HepG2 (cell line): ENCODE data around the gene GAL3ST2. TPM values are rescaled to one million over a fixed set of nuclear protein-coding genes. Genes with fewer than 3 reads are reported as not detected.

Experiments
- E2F1 ChIP-seq: sonication (generic); formaldehyde crosslinking; IDR thresholded peaks from 2 replicates; pipeline ENCODE4 v1.5.0; 2020; ENCODE audit warnings: missing genetic modification reagents
- ESRRA ChIP-seq: sonication (generic); formaldehyde crosslinking; IDR thresholded peaks from 2 replicates; pipeline ENCODE4 v1.5.1; 2020; ENCODE audit warnings: mild to moderate bottlenecking, low read depth, missing genetic modification reagents
- GATAD1 ChIP-seq: IDR thresholded peaks from 2 replicates; pipeline ENCODE4 v1.6.1; 2016; ENCODE audit warnings: missing genetic modification reagents, missing compliant biosample characterization
- HNRNPUL1 ChIP-seq: fragments of 200-400 bp; formaldehyde crosslinking; IDR thresholded peaks from 2 replicates; pipeline ENCODE4 v1.6.1; 2017; ENCODE audit warnings: low read depth, mild to moderate bottlenecking, low read length, moderate library complexity
- KDM6A ChIP-seq: IDR thresholded peaks from 2 replicates; pipeline ENCODE4 v1.6.1; 2016; ENCODE audit warnings: low read depth
- RELA ChIP-seq: sonication (generic); formaldehyde crosslinking; IDR thresholded peaks from 2 replicates; pipeline ENCODE4 v1.4.0; 2020; ENCODE audit warnings: missing genetic modification reagents
- SMARCC2 ChIP-seq: fragments of 450-650 bp; IDR thresholded peaks from 2 replicates; pipeline ENCODE4 v1.6.1; 2017; ENCODE audit warnings: antibody characterized with exemption, mild to moderate bottlenecking
- SRSF9 ChIP-seq: fragments of 200-400 bp; formaldehyde crosslinking; IDR thresholded peaks from 2 replicates; pipeline ENCODE4 v1.6.1; 2018; ENCODE audit warnings: borderline replicate concordance, mild to moderate bottlenecking, low read depth, low read length; ENCODE audit not compliant: insufficient read depth, poor library complexity, severe bottlenecking
- TSC22D2 ChIP-seq: sonication (generic); formaldehyde crosslinking; IDR thresholded peaks from 2 replicates; pipeline ENCODE4 v1.5.1; 2020; ENCODE audit warnings: missing genetic modification reagents, mild to moderate bottlenecking, borderline replicate concordance
- ZBTB8A ChIP-seq: sonication (generic); formaldehyde crosslinking; IDR thresholded peaks from 2 replicates; pipeline ENCODE4 v1.4.0; 2020; ENCODE audit warnings: mild to moderate bottlenecking, low read depth, missing genetic modification reagents, borderline replicate concordance
- ZNF138 ChIP-seq: sonication (generic); formaldehyde crosslinking; IDR thresholded peaks from 2 replicates; pipeline ENCODE4 v1.5.0; 2020; ENCODE audit warnings: mild to moderate bottlenecking, low read depth, missing genetic modification reagents
- ZNF160 ChIP-seq: sonication (generic); formaldehyde crosslinking; IDR thresholded peaks from 2 replicates; pipeline ENCODE4 v1.8.0; 2022; ENCODE audit warnings: mild to moderate bottlenecking, inconsistent platforms, missing genetic modification reagents
- ZNF20 ChIP-seq: sonication (generic); formaldehyde crosslinking; IDR thresholded peaks from 2 replicates; pipeline ENCODE4 v1.4.0; 2020; ENCODE audit warnings: mild to moderate bottlenecking, moderate library complexity, missing genetic modification reagents
- ZNF234 ChIP-seq: sonication (generic); formaldehyde crosslinking; conservative IDR thresholded peaks from 2 replicates; pipeline ENCODE4 v1.5.1; 2020; ENCODE audit warnings: mild to moderate bottlenecking, missing genetic modification reagents
- ZNF276 ChIP-seq: sonication (generic); formaldehyde crosslinking; IDR thresholded peaks from 2 replicates; pipeline ENCODE4 v1.4.0; 2020; ENCODE audit warnings: mild to moderate bottlenecking, low read depth, missing genetic modification reagents
- ZNF512 ChIP-seq: sonication (generic); formaldehyde crosslinking; IDR thresholded peaks from 2 replicates; pipeline ENCODE4 v1.4.0; 2020; ENCODE audit warnings: mild to moderate bottlenecking, missing genetic modification reagents
- ZNF570 ChIP-seq: sonication (generic); formaldehyde crosslinking; IDR thresholded peaks from 2 replicates; pipeline ENCODE4 v1.4.0; 2020; ENCODE audit warnings: mild to moderate bottlenecking, missing genetic modification reagents, borderline replicate concordance
- ZNF577 ChIP-seq: sonication (generic); formaldehyde crosslinking; IDR thresholded peaks from 2 replicates; pipeline ENCODE4 v1.4.0; 2020; ENCODE audit warnings: mild to moderate bottlenecking, low read depth, missing genetic modification reagents, borderline replicate concordance
- ZNF619 ChIP-seq: sonication (generic); formaldehyde crosslinking; IDR thresholded peaks from 2 replicates; pipeline ENCODE4 v1.4.0; 2020; ENCODE audit warnings: mild to moderate bottlenecking, missing genetic modification reagents
- ZNF703 ChIP-seq: sonication (generic); formaldehyde crosslinking; IDR thresholded peaks from 2 replicates; pipeline ENCODE4 v1.5.1; 2020; ENCODE audit warnings: missing genetic modification reagents, mild to moderate bottlenecking, moderate library complexity, borderline replicate concordance
- polyA plus RNA-seq, 8 experiments: library from polyadenylated mRNA; depleted of rRNA in 3 of 8; stranded (reverse) in 7 of 8; unstranded in 1 of 8; fragments of >200 nt; fragmentation: Illumina TruSeq in 4 of 8; extraction: Trizol in 4 of 8; gene quantifications; 2 replicates each; pipeline versions ENCODE4 v1.2.1 to v1.2.3, GENCODE V29; 2011 to 2016; ENCODE audit warnings: low read depth in 4 of 8, missing spikeins in 1 of 8, mixed read lengths in 1 of 8; ENCODE audit not compliant: insufficient read depth in 1 of 8
- total RNA-seq, 5 experiments: library from RNA; depleted of rRNA; stranded (reverse); fragments of >200 nt; fragmentation: Illumina TruSeq; extraction: Trizol; gene quantifications; 2 replicates each; pipeline ENCODE4 v1.2.3, GENCODE V29; 2016; ENCODE audit warnings: low read depth in 1 of 5
- TF ChIP-seq, protein P1 (sequence below): sonication (generic); formaldehyde crosslinking; IDR thresholded peaks from 2 replicates; pipeline ENCODE4 v1.8.0; 2023; ENCODE audit warnings: mild to moderate bottlenecking, missing genetic modification reagents
- TF ChIP-seq, protein P2 (sequence below): fragments of 450-650 bp; IDR thresholded peaks from 2 replicates; pipeline ENCODE4 v1.6.1; 2016

GAL3ST2 gene
- total and polyA plus RNA-seq, 2 of the 13 experiments (the other 11 are each of a cell fraction or from before 2014, with no cell fraction given): 0.17 to 0.20 TPM

DNA sequence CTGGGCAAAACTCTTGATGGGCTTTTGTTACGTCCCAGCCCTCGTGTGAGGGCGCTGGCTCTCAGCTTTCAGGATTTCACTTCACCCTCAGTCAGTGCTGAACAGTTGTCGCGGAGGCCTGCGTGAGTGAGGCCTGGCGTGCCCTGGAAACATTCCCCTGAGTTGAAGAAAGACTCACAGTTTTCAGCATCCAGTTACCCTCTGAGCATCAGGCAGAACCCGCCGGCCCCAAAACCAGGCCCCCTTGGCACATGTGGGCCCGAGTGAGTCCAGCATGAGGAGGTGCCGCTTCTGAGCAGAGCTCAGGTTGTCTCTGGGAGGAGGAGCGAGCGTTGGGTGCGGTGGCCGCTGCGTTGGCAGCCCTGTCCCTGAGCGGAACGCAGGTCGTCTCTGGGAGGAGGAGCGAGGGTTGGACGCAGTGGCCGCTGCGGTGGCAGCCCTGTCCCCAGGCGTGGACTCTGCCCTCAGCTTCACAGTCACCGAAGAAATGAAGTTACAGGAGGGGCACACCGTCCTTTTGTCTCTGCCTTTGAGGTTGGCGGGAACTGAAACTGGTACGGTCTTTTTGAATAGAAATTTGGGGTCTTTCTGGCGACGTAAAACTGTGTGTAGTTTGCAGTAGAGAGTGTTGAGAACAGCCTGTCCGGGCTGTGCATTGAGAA, 32.2 kb downstream of the GAL3ST2 start, which contains the start of gene NEU4 (continued):
- TF ChIP-seq E2F1 (CRISPR knock-in tag): peak; percentile 75; the same call in 1 of the 2 replicates
- peak; percentile 87 for TF ChIP-seq ZNF160 (CRISPR knock-in tag)
- TF ChIP-seq ZNF276 (CRISPR knock-in tag): peak; percentile 68; the same call in 1 of the 2 replicates
- no peak for TF ChIP-seq ZNF577 (CRISPR knock-in tag)
- no peak; the same call in 1 of the 2 replicates for TF ChIP-seq ZNF703 (CRISPR knock-in tag)
- no peak for TF ChIP-seq ZNF20
- TF ChIP-seq ZBTB8A: no peak
- 0 out of 2 replicates have a peak, but pooled peaks have one; percentile 39 for TF ChIP-seq ZNF570
- TF ChIP-seq ZNF619 (CRISPR knock-in tag): no peak; the same call in 1 of the 2 replicates
- TF ChIP-seq ZNF234: no peak
- TF ChIP-seq ESRRA (CRISPR knock-in tag): peak; percentile 94
- TF ChIP-seq HNRNPUL1: no peak
- peak; percentile 36 for TF ChIP-seq RELA (CRISPR knock-in tag)
- TF ChIP-seq ZNF138: peak; percentile 84; the same call in 1 of the 2 replicates
- TF ChIP-seq, protein P1, sequence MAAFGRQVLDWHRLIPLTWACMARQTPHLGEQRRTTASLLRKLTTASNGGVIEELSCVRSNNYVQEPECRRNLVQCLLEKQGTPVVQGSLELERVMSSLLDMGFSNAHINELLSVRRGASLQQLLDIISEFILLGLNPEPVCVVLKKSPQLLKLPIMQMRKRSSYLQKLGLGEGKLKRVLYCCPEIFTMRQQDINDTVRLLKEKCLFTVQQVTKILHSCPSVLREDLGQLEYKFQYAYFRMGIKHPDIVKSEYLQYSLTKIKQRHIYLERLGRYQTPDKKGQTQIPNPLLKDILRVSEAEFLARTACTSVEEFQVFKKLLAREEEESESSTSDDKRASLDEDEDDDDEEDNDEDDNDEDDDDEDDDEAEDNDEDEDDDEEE (CRISPR knock-in tag): peak; percentile 94; the same call in 1 of the 2 replicates
- no peak for TF ChIP-seq SMARCC2
- peak; percentile 71 for TF ChIP-seq GATAD1 (CRISPR knock-in tag)
- no peak for TF ChIP-seq ZNF512
- TF ChIP-seq, protein P2, sequence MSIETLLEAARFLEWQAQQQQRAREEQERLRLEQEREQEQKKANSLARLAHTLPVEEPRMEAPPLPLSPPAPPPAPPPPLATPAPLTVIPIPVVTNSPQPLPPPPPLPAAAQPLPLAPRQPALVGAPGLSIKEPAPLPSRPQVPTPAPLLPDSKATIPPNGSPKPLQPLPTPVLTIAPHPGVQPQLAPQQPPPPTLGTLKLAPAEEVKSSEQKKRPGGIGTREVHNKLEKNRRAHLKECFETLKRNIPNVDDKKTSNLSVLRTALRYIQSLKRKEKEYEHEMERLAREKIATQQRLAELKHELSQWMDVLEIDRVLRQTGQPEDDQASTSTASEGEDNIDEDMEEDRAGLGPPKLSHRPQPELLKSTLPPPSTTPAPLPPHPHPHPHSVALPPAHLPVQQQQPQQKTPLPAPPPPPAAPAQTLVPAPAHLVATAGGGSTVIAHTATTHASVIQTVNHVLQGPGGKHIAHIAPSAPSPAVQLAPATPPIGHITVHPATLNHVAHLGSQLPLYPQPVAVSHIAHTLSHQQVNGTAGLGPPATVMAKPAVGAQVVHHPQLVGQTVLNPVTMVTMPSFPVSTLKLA: peak; percentile 34; the same call in 1 of the 2 replicates
- no peak for TF ChIP-seq SRSF9
- TF ChIP-seq TSC22D2 (CRISPR knock-in tag): 0 out of 2 replicates have a peak, but pooled peaks have one; percentile 60
- TF ChIP-seq KDM6A (CRISPR knock-in tag): peak; percentile 91
